Activated CD8-positive, alpha-beta T cell treated with anti-CD3 and anti-CD28 coated beads for 36 hours (primary cell): ENCODE data around the gene SIX6. TPM values are rescaled to one million over a fixed set of nuclear protein-coding genes. Genes with fewer than 3 reads are reported as not detected.

ENCODE experiments used
- total RNA-seq, 2 experiments: library from RNA; stranded (reverse); gene quantifications; one replicate each; pipeline ENCODE4 v1.2.3, GENCODE V29; 2021

Gene SIX6
- total RNA-seq, 2 experiments from 2014 or later: not detected

Other genes with a start within 250 kb of the SIX6 start
- gene C14orf39, start 23.1 kb upstream of the SIX6 start, total RNA-seq: not detected
- not detected for gene SIX1, start 140.3 kb downstream of the SIX6 start, total RNA-seq
- not detected for gene SIX4, start 215.2 kb downstream of the SIX6 start, total RNA-seq
- 10 to 100 TPM; 41.6 to 44.1 TPM for gene MNAT1, start 225.6 kb downstream of the SIX6 start, total RNA-seq